Stimulated activated naive B cell treated with anti-CD40 and anti-IgM and Interleukin-4, amounts not matched to agents 10 μg/mL and 1 μg/mL and 100 μg/mL, for 72 hours (primary cell): ENCODE results near the gene HTRA1.

Source experiments
- ATAC-seq, 2 donors: fragments of 150-1000 bp; cut with Tn5 transposase; replicated peaks; 2 replicates each; pipeline ENCODE4 v1.10.0; 2021; ENCODE audit warnings: moderate library complexity in 1 of 2
- DNase-seq: peaks from one replicate; pipeline ENCODE4 v3.0.0; 2021
- H3K27ac Mint-ChIP-seq: one replicate; pipeline ENCODE4 v1.8.0; 2022; ENCODE audit warnings: mild to moderate bottlenecking, mixed read lengths
- H3K27me3 Mint-ChIP-seq, 2 donors: one replicate each; pipeline ENCODE4 v1.8.0; 2022; ENCODE audit warnings: mixed read lengths in 2 of 2
- H3K36me3 Mint-ChIP-seq, 2 donors: one replicate each; pipeline ENCODE4 v1.8.0; 2022; ENCODE audit warnings: mixed read lengths in 2 of 2, mild to moderate bottlenecking in 1 of 2
- H3K4me1 Mint-ChIP-seq, 2 donors: one replicate each; pipeline ENCODE4 v1.8.0; 2022; ENCODE audit warnings: mixed read lengths in 2 of 2, mild to moderate bottlenecking in 1 of 2
- H3K4me3 Mint-ChIP-seq, 2 donors: one replicate each; pipeline ENCODE4 v1.8.0; 2022; ENCODE audit warnings: mild to moderate bottlenecking in 2 of 2, mixed read lengths in 2 of 2, moderate library complexity in 1 of 2
- H3K9me3 Mint-ChIP-seq, 2 donors: one replicate each; pipeline ENCODE4 v1.8.0; 2022; ENCODE audit warnings: mixed read lengths in 2 of 2, mild to moderate bottlenecking in 1 of 2

HTRA1 gene

DNA sequence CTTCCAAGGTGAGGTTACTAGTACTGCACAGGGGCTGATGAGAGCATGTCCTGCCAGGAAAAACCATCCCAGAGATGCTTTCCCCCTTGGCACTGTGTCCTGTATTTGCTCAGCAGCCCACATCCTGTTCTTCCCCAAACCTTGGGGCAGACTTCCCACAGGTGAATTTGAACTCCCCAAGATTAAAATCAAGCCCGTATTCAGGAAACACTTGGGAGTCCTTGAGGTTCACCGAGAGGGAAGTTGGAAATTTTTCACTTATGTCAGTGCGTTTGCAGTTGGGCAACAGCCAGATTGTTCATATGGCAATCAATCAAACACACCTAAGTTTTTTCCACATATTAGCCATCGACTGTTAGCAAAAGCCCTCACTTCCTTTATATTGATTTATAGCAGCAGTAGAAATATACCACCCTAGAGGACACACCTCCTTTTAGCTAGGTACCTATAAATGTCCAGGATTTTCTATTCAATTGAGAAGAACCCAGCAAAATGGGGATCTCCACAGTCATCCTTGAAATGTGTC lies 99.0 kb downstream of the HTRA1 start, which contains the start of gene DMBT1:
Gene DMBT1 (plus strand): TSS at position 476 of the 526 bp plus-strand sequence. CDS start 17 bp downstream, at position 493.
- ATAC-seq (no peak), DNase-seq (no peak)
- no peak within 1 kb of the TSS for H3K27ac Mint-ChIP-seq

DNA sequence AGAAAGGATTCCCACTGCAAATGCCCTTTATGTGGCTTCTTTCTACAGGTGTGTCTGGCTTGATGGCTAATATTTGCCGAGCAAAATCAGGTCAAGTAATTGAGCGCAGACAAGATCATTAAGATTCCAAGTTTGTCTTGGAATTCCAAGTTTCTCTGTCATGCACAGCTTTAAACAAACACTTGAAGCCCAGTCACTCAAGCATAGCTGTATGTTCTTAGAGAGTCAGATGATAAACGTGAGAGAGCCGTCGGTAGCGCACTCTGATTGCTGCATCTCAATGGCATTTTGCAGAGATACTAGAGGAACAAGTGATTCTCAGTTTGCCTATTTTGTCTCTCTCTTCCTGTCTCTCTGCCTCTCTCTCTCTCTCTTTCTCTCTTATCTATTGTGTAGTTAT lies 99.9 kb downstream of the HTRA1 start:
- H3K4me3 Mint-ChIP-seq = no peak overlapping the region
- peaks cover 0 to 2% of the 10 kb centered on the region in 2 donors for H3K4me1 Mint-ChIP-seq
- no peak overlapping the region for H3K27ac Mint-ChIP-seq
- H3K27me3 Mint-ChIP-seq = peaks cover 36 to 47% of the 10 kb centered on the region in 2 donors
- no peaks in the 10 kb centered on the region for H3K36me3 Mint-ChIP-seq
- ATAC-seq (no peak), DNase-seq (no peak)
- no peaks in the 10 kb centered on the region for H3K9me3 Mint-ChIP-seq

More for the DNA sequence above, 99.0 kb downstream of the HTRA1 start, which contains the start of gene DMBT1:
- Mint-ChIP-seq H3K4me3 (no peak within 1 kb of the TSS), H3K4me1 (no peaks in the 10 kb centered on the region), H3K27me3 (peaks cover 42 to 50% of the 10 kb centered on the region in 2 donors), H3K9me3 (no peaks in the 10 kb centered on the region), H3K36me3 (no peaks in the 10 kb centered on the region)

GRCh38 chr10:122561792-122562191 lies 100.4 kb downstream of the HTRA1 start:
- H3K4me1 Mint-ChIP-seq = peaks cover 0 to 2% of the 10 kb centered on the region in 2 donors
- no peak overlapping the region for H3K4me3 Mint-ChIP-seq
- no peak overlapping the region for H3K27ac Mint-ChIP-seq
- ATAC-seq = no peak
- no peak for DNase-seq
- no peaks in the 10 kb centered on the region for H3K9me3 Mint-ChIP-seq
- peaks cover 31 to 41% of the 10 kb centered on the region in 2 donors for H3K27me3 Mint-ChIP-seq
- no peaks in the 10 kb centered on the region for H3K36me3 Mint-ChIP-seq
